Fibroblast of lung (primary cell): Measurements from ENCODE around the gene AGR3.

Source experiments
- CTCF ChIP-seq, 2 donors: IDR thresholded peaks in 1 of 2; conservative IDR thresholded peaks in 1 of 2; 1 replicate in 1 of 2; 2 replicates in 1 of 2; pipeline ENCODE4 v1.5.1; 2011 to 2012; ENCODE audit warnings: low read length in 2 of 2, control low read depth in 1 of 2, inconsistent platforms in 1 of 2, low read depth in 1 of 2, mild to moderate bottlenecking in 1 of 2
- EZH2 ChIP-seq: IDR thresholded peaks from 2 replicates; pipeline ENCODE4 v1.5.1; 2012; ENCODE audit warnings: low read length, control low read depth, mild to moderate bottlenecking; ENCODE audit errors: missing control alignments

- TF ChIP-seq EZH2 (no peak), CTCF (conservative IDR thresholded peaks at IDR 0.05 in 1 of 2, IDR thresholded peaks at IDR 0.05 in 1 of 2; ENCODE audit: low read depth in 1 of 2, low read length in 2 of 2) (no peak)
Measured at GRCh38 chr7:16930946-16931345, 49.2 kb upstream of the AGR3 start.
